GM18951 (cell line): Measurements from ENCODE around the gene PKP4.
"Not testable (repeated sequence)": the region's sequence is repeated elsewhere in the genome, so short reads cannot be mapped to it uniquely, and the experiment has no call there.

ENCODE experiments used
- POLR2A ChIP-seq: IDR thresholded peaks from 4 replicates; pipeline ENCODE4 v1.6.1; 2011; ENCODE audit warnings: mild to moderate bottlenecking; ENCODE audit not compliant: insufficient read length, insufficient read depth; ENCODE audit errors: extremely low read depth
- in situ Hi-C: fragments of 300-500 bp; cut with MboI; formaldehyde crosslinking; loops from one replicate; pipeline ENCODE4 v1.12.0; 2022; ENCODE audit warnings: low sequenced_read_pairs, mixed read lengths, inconsistent platforms; ENCODE audit not compliant: unreplicated experiment

The PKP4 gene

GRCh38 chr2:158458617-158458920 is 1.8 kb downstream of the PKP4 start:
- in situ Hi-C loops, result no loop called here
- TF ChIP-seq POLR2A, result no peak

DNA sequence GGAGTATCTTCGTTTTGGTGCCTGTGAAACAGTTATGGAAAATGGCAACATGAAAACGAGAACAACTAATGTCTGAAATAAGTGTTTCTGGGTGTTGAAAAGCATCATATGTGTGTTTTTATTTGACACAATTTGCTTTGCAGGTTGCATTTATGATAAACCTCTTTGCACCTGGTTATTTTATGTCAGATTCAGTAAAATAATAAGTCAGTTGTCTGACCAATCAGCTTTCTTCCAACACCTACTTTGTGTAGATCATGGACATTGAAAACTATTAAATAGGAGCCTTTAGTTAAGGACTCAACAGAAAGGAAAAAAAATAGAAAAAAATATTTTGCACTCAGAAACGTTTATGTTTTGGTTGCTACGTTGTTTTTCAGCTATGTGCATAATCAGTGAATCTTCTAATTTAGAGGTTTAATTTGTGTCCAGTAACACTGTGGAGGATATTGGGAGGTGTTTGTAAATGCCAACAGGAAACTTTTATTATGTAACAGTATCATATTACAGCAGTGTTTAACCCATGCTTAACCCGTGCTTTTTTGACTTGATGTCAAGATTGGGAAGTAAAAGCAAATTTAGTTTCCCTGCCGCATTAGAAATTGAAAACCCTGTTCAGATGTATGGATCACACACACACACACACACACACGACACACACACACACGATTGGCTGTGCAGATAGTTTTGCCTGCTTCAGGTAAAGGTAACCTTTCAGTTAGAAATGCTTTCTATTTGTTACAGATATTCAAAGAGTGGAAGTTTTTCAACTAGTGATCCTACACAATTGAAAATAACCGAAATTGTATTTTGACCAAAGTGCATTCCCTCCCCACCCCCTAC is 2.6 kb downstream of the PKP4 start:
- no peak for TF ChIP-seq POLR2A
- in situ Hi-C loops, result no loop called here

GRCh38 chr2:158460632-158461297 is 4.0 kb downstream of the PKP4 start:
- TF ChIP-seq POLR2A, result no peak
- in situ Hi-C loops, result no loop called here

- no peak for TF ChIP-seq POLR2A
- in situ Hi-C loops, result no loop called here
Observed at GRCh38 chr2:158463496-158464095, 6.8 kb downstream of the PKP4 start.

DNA sequence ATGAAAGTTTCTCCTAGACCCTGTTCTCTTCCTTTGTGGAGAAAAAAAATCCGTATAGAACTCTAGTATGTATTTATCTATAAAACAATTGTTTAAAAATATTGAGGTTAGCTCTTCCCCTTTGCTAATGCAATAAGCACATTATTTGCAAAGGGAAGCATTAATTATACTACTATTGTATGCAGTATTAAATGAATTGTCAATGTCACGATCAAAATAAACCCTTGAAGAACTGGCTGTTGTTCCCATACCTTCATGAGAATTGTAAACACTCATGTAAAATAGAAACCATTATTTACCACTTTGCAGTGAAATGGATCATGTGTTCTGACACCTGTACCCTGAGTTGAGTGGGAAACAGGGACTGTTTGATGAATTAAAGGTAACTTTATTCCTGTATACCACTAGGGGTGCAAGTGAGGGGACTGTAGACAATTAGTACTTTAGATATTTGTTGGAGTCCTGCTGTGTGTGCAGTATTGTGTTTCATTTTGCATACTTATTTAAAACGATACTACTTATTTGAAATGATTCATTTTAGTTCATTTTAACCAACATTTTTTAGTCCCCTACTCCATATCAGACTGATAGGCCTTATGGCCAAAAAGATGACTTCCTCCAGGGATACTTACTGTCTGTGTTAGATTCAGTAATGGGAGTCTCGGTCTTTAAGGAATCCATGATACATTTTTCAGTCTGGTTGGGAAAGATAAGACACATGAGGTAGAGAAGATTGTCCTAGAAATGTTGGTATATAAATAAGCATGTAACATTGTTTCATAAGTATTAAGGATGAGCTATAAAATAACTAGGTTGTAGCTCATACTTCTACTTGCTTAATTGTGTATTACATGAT is 7.9 kb downstream of the PKP4 start:
- in situ Hi-C loops, result no loop called here
- no peak for TF ChIP-seq POLR2A

DNA sequence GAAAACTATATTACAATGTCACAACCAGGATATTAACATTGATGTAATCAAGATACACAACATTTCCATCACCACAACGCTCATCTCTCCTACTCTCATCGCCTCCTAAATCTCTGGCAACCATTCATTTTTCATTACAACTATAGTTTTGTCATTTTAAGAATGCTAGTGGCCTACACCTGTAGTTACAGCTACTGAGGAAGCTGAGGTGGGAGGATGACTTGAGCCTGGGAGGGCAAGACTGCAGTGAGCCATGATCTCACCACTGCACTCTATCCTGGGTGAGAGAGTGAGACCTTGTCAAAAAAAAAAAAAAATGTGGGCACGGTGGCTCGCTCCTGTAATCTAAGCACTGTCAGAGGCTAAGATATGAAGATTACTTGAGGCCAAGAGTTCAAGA is 10.5 kb downstream of the PKP4 start:
- TF ChIP-seq POLR2A, result no peak
- in situ Hi-C loops, result no loop called here

GRCh38 chr2:158472829-158473228 is 16.1 kb downstream of the PKP4 start:
- in situ Hi-C loops, result not testable (repeated sequence)

DNA sequence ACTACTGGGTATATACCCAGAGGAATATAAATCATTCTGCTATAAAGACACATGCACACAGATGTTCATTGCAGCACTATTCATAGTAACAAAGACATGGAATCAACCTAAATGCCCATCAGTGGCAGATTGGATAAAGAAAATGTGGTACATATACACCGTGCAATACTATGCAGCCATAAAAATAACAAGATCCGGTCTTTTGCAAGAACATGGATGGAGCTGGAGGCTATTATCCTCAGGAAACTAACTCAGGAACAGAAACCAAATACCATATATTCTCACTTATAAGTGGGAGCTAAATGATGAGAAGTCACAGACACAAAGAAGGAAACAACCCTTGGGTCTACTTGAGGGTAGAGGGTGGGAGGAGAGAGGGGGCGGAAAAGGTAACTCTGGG is 16.5 kb downstream of the PKP4 start:
- in situ Hi-C loops, result not testable (repeated sequence)

- TF ChIP-seq POLR2A, result no peak
- in situ Hi-C loops, result no loop called here
Observed at GRCh38 chr2:158473719-158474392, 17.1 kb downstream of the PKP4 start.

DNA sequence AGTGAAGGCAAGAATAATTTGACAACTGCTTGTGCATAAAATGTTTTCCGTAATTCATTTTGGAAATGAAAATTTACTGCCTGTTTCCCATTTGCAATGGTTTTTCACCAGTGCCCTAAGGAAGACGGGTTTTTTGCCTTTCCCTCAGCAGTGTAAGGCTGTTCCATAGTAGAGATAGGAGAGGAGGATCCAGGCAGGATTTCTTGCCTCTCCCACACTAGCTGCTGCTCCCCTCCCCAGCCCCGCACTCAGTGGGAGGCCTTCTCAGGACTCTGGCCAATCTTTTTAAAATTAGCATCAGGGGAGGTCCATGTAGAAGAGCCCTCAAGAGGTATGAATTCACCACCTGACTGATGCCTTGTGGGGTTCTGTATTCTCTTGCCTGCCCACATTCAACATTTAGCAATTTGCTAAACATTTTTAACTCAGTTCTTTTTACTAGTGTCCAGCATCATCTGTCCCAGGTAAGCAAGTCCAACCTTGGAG is 17.8 kb downstream of the PKP4 start:
- in situ Hi-C loops, result not testable (repeated sequence)

- in situ Hi-C loops, result no loop called here
- no peak for TF ChIP-seq POLR2A
Observed at GRCh38 chr2:158477202-158477601, 20.4 kb downstream of the PKP4 start.

- in situ Hi-C loops, result no loop called here
- TF ChIP-seq POLR2A, result no peak
Observed at GRCh38 chr2:158478237-158478636, 21.5 kb downstream of the PKP4 start.

DNA sequence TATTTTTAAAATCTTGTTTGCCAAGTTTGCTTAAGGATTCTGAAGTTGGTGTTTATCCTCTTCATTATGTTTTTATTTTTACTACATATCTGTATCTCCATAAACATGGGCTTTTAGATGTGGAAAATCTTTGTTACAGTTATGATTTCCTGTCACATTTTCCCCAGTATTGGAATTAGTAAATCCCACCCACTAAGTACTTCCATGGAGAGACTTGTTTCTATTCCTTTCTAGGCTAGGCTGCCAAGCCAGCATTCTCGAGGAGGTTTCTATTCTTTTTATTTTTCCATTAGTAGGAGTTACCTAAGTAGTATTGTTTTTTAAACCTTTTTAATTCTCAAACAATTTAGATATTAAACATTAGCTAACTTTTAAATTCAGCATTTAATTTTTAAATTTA is 22.1 kb downstream of the PKP4 start:
- TF ChIP-seq POLR2A, result no peak
- in situ Hi-C loops, result no loop called here
